22Rv1 (cell line): ENCODE measurements around the gene NUDT1.

ENCODE experiments used
- H3K27ac ChIP-seq: fragments of 450-650 bp; 2 replicates; pipeline ENCODE4 v1.5.1; 2017
- CTCF ChIP-seq: fragments of 450-650 bp; IDR thresholded peaks from 2 replicates; pipeline ENCODE4 v1.5.1; 2017; ENCODE audit warnings: mild to moderate bottlenecking
- ZFX ChIP-seq: fragments of 450-650 bp; IDR thresholded peaks from 2 replicates; pipeline ENCODE4 v1.6.1; 2017; ENCODE audit warnings: antibody characterized with exemption, borderline replicate concordance

NUDT1 gene

GRCh38 chr7:2201686-2202360, 40.2 kb upstream of the NUDT1 start:
- TF ChIP-seq ZFX = no peak
- no peak for TF ChIP-seq CTCF
- no peak overlapping the region for H3K27ac ChIP-seq

- H3K27ac ChIP-seq = no peak overlapping the region
- TF ChIP-seq CTCF = no peak
- no peak for TF ChIP-seq ZFX
These were observed 39.7 kb upstream of the NUDT1 start for GRCh38 chr7:2202361-2202761.

- TF ChIP-seq CTCF (no peak), ZFX (no peak)
- no peak overlapping the region for H3K27ac ChIP-seq
These were observed 38.9 kb upstream of the NUDT1 start for GRCh38 chr7:2202901-2203765.

GRCh38 chr7:2203766-2204300, 38.2 kb upstream of the NUDT1 start:
- H3K27ac ChIP-seq = no peak overlapping the region
- TF ChIP-seq CTCF = no peak
- TF ChIP-seq ZFX = no peak

- no peak overlapping the region for H3K27ac ChIP-seq
- no peak for TF ChIP-seq CTCF
- TF ChIP-seq ZFX = no peak
These were observed 37.6 kb upstream of the NUDT1 start for GRCh38 chr7:2204446-2204845.

- H3K27ac ChIP-seq = no peak overlapping the region
- TF ChIP-seq CTCF (no peak), ZFX (no peak)
These were observed 36.8 kb upstream of the NUDT1 start for GRCh38 chr7:2205036-2205780.
